Retinal pigment epithelial cell (primary cell): ENCODE measurements around the gene CLPTM1.
"Not testable (repeated sequence)": the region's sequence is repeated elsewhere in the genome, so short reads cannot be mapped to it uniquely, and the experiment has no call there.

ENCODE experiments used
- DNase-seq: peaks from one replicate; pipeline ENCODE4 v3.0.0-alpha.2; 2010; ENCODE audit warnings: low read depth
- H3K4me3 ChIP-seq: 2 replicates; pipeline ENCODE4 v1.5.1; 2011; ENCODE audit warnings: mild to moderate bottlenecking, low read length, control low read depth, moderate library complexity
- TF ChIP-seq, protein P1 (sequence below): conservative IDR thresholded peaks from 2 replicates; pipeline ENCODE4 v1.5.1; 2011; ENCODE audit warnings: low read depth, low read length, control low read depth, inconsistent platforms

Gene CLPTM1

DNA sequence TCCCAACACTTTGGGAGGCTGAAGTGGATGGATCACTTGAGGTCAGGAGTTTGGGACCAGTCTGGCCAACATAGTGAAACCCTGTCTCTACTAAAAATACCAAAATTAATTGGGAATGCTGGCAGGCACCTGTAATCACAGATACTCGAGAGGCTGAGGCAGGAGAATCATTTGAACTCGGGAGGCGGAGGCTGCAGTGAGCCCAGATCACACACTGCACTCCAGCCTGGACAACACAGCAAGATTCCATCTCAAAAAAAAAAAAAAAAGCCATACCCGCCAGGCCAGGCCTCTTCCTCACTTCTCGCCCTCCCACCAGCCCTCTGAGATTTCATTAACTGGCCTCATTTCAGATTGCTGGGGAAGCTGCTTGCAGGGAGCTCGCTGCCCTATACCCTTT is 38.3 kb downstream of the CLPTM1 start:
- no peak for DNase-seq
- H3K4me3 ChIP-seq = no peak overlapping the region
- TF ChIP-seq, protein P1, sequence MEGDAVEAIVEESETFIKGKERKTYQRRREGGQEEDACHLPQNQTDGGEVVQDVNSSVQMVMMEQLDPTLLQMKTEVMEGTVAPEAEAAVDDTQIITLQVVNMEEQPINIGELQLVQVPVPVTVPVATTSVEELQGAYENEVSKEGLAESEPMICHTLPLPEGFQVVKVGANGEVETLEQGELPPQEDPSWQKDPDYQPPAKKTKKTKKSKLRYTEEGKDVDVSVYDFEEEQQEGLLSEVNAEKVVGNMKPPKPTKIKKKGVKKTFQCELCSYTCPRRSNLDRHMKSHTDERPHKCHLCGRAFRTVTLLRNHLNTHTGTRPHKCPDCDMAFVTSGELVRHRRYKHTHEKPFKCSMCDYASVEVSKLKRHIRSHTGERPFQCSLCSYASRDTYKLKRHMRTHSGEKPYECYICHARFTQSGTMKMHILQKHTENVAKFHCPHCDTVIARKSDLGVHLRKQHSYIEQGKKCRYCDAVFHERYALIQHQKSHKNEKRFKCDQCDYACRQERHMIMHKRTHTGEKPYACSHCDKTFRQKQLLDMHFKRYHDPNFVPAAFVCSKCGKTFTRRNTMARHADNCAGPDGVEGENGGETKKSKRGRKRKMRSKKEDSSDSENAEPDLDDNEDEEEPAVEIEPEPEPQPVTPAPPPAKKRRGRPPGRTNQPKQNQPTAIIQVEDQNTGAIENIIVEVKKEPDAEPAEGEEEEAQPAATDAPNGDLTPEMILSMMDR = no peak

DNA sequence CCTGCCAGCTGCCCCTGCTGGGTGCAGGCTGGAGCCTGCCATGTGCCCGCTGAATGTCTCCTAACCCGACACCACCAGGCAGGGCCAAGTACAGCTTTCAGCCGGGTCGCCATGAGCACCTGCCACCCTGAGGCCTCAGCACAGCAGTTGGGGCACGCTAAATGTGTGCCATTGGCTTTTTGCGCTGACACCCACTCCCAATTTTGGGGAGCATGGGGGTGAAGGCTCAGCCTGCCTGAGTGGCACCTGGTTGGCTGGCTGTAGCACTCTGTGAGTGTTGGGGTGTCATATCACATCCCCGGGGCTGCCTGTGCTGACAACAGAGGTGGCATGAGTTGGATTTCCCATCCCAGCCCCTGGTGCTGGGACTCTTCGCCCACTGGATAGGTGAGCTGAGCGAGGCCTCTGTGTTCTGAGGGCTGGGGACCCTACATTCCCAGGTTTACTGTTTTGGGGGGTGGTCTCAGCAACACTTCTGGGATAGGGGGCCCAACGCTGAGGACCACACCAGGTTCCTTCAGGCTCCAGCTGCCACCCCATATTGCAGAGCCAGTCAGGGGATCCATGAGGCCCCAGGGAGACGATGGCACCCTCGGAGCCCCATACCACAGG is 38.9 kb downstream of the CLPTM1 start:
- no peak overlapping the region for H3K4me3 ChIP-seq
- TF ChIP-seq, protein P1 = no peak
- no peak for DNase-seq

DNA sequence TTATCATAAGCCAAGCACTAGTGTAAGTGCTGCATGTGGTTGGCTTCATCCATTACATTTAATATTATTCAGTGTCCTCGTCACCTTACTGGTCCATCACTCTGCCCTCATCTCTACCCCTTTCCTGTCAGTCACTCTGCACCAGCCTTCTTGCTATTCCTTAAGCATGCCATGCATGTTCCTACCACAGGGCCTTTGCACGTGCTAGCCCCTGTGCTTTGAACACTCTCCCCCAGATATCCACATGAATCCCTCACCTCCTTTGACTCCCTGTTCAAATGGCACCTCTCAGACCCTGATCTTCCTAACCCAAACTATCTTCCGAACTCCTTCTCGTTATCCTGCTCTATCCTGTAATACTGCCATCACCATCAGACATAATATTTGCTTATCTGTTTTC is 42.8 kb downstream of the CLPTM1 start:
- TF ChIP-seq, protein P1 = no peak
- H3K4me3 ChIP-seq = no peak overlapping the region
- DNase-seq = no peak

DNA sequence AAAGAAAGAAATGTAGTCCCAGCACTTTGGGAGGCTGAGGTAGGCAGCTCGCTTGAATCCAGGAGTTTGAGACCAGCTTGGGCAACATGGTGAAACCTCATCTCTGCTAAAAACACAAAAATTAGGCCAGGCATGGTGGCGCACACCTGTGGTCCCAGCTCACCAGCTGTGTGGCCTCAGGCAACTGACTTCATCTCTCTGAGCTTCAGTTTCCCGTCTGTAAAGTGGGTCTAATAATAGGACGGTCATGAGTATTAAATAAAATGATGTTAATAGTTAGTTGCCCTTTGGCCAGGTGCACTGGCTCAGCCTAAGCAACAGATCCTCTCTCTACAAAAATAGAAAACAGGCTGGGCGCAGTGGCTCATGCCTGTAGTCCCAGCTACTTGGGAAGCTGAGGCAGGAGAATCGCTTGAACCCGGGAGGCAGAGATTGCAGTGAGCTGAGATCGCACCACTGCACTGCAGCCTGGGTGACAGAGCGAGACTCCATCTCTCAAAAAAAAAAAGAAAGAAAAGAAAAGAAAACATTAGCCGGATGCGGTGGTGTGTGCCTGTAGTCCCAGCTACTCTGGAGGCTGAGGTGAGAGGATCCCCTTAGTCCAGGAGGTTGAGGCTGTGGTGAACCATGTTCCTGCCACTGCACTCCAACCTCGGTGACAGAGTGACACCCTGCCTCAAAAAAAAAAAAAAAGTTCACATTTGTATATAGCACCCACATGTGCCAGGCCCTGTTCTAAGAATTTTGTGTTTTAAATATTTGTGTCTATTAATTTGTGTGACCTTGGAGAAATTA is 44.1 kb downstream of the CLPTM1 start:
- H3K4me3 ChIP-seq, DNase-seq: not testable (repeated sequence)

DNA sequence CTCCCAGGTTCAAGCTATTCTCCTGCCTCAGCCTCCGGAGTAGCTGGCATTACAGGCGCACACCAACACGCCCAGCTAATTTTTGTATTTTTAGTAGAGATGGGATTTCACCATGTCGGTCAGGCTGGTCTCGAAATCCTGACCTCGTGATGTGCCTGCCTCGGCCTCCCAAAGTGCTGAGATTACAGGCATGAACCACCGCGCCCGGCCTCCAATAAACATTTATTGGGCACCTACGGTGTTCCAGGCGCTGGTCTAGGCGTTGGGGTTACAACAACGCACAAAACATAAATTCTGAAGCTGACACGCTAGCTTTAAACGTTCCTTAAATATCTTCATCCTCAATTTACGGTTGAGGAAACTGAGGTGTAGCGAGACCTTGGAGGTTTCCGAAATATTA is 45.5 kb downstream of the CLPTM1 start:
- peak overlapping the region; percentile 52 for H3K4me3 ChIP-seq
- DNase-seq = not testable (repeated sequence)

DNA sequence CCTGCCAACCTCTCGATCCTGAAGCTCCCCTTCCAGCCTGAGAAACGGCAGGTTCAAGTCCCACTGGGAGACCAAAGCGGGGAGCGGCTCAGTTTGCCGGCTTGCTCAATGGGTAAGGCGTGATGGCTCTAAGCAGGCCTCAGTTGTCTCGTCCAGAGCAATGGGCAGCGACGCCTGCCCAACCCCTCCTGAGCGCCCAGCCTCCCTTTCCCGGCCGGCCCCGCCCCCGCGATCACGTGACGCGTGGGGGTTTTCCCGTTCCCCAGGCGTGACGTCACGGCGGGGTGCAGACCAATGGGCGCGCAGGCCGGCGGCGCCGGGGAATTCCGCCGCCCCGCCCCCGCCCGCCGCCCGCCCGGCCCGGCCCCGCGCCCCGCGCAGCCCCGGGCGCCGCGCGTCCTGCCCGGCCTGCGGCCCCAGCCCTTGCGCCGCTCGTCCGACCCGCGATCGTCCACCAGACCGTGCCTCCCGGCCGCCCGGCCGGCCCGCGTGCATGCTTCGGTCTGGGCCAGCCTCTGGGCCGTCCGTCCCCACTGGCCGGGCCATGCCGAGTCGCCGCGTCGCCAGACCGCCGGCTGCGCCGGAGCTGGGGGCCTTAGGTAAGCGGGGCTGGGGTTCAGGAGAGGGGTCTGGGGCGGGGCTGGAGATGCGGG is 46.0 kb downstream of the CLPTM1 start, which contains the start of gene RELB:
RELB (plus strand) TSS at position 378 of the 653 bp plus-strand sequence; CDS start at position 494, 116 bp downstream.
- H3K4me3 ChIP-seq = peak within 1 kb of the TSS; percentile 73
- TF ChIP-seq, protein P1 = no peak
- DNase-seq = peak; percentile 46

DNA sequence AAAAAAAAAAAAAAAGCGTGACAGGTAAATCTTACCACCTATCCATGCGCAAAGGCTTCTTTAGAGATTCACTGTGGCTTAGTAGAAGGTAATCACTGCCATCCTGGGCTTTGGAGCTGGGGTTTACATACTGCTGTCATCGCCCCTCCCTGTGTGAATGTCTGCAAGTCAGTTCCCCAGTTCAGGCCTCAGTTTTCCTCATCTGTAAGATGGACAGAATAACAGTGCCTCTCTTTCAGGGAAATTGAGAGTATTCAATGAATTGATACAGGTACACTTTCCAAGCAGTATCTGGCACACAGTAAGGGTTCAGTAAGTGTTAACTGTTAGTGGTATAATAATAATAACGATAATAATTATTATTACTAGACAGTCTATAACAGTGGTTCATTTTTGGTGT is 48.3 kb downstream of the CLPTM1 start:
- no peak overlapping the region for H3K4me3 ChIP-seq
- TF ChIP-seq, protein P1 = no peak
- DNase-seq = no peak

DNA sequence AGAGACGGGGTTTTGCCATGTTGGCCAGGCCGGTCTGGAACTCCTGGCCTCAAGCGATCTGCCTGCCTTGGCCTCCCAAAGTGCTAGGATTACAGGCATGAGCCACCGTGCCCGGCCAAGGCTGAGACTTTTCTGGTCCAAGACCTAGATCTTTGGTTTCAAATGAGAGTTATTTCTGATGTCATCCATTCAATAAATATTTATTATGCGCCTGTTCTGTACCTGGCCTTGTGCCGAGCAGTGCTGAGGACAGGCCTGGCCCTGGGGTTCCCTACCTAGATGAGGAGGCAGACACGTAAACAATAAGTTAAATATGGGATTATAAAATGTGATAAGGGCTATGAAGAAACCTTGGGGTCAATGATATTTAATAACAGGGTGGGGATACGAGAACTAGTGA is 50.6 kb downstream of the CLPTM1 start:
- TF ChIP-seq, protein P1 = no peak
- no peak for DNase-seq
- H3K4me3 ChIP-seq = no peak overlapping the region
